ENCODE measurements around the gene NDUFAF8. TPM values are rescaled to one million over a fixed set of nuclear protein-coding genes. Genes with fewer than 3 reads are reported as not detected.

NDUFAF8 gene
- total RNA-seq, 1 donor from 2014 or later, result 31.6 TPM

DNA sequence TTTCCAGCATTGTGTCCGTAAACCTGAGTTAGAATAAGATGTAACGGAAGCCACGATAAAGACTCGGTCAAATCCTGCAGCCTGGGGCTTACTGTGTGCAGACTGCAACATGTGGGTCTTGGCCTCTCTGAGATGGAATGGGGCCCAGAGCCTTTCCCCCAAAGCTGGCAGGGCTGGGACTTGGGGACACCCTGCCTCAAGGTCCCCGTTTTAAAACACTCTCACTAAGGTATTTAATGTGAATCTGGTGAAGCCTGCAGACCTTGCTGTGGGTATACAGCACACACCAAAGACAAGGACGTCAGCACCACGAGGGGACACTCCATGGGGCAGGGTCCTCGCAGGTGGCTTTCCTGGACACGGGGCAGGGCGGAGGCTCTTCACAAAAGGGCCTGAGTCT is 2.1 kb downstream of the NDUFAF8 start:
- Histone ChIP-seq H3K36me3 (ENCODE audit: control insufficient read depth, insufficient read depth, low read length) (peaks cover 14% of the 10 kb centered on the region), H3K4me3 (ENCODE audit: low read depth, low read length) (no peak overlapping the region), H3K27me3 (ENCODE audit: control insufficient read depth, insufficient read depth, low read length) (no peaks in the 10 kb centered on the region)
- FAIRE-seq (no peak), DNase-seq (ENCODE audit: low read depth) (no peak)
- TF ChIP-seq CTCF (IDR thresholded peaks at IDR 0.05; ENCODE audit: insufficient read depth, low read length, severe bottlenecking), result no peak

DNA sequence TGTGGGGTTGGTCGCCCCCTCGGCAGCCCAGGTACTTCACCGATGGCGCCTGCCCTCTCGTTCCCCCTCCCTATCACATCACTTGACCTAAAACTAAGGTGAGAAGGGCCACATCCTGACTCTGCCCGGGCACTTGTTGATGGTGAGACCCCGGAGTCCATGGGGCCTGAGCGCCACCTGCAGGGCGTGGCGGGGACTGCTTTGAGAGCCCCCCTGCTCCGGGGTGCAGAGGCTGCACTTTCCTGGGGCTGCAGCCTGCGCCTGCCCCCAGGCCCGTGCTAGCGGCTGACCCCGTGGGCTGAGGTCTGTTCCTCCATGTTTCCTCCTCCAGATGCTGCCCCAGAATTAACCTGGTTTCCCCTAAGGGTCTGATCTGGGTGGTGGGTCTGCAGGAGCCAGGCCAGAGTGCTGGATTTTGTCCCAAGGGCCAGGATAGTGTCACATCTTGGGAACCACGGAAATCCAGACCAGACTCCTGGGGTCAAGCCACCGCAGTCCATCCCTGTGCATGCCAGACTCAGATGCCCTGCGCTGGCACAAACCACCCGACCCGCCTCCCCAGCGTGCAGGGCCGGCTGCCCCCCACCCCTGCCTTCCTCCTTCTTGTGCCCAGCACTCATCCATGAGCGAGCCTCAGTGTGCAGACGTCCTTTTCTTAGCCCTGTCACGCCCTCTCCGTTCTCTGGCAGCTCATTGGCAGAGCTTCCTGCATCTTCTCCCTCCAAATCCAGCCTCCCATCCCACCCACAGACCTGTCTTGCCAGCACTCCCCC is 2.7 kb downstream of the NDUFAF8 start:
- Histone ChIP-seq H3K4me3 (ENCODE audit: low read depth, low read length) (no peak overlapping the region), H3K27me3 (ENCODE audit: control insufficient read depth, insufficient read depth, low read length) (no peaks in the 10 kb centered on the region), H3K36me3 (ENCODE audit: control insufficient read depth, insufficient read depth, low read length) (peaks cover 14% of the 10 kb centered on the region)
- TF ChIP-seq CTCF (IDR thresholded peaks at IDR 0.05; ENCODE audit: insufficient read depth, low read length, severe bottlenecking), result peak; percentile 85
- DNase-seq (ENCODE audit: low read depth) (peak; percentile 15), FAIRE-seq (no peak)

DNA sequence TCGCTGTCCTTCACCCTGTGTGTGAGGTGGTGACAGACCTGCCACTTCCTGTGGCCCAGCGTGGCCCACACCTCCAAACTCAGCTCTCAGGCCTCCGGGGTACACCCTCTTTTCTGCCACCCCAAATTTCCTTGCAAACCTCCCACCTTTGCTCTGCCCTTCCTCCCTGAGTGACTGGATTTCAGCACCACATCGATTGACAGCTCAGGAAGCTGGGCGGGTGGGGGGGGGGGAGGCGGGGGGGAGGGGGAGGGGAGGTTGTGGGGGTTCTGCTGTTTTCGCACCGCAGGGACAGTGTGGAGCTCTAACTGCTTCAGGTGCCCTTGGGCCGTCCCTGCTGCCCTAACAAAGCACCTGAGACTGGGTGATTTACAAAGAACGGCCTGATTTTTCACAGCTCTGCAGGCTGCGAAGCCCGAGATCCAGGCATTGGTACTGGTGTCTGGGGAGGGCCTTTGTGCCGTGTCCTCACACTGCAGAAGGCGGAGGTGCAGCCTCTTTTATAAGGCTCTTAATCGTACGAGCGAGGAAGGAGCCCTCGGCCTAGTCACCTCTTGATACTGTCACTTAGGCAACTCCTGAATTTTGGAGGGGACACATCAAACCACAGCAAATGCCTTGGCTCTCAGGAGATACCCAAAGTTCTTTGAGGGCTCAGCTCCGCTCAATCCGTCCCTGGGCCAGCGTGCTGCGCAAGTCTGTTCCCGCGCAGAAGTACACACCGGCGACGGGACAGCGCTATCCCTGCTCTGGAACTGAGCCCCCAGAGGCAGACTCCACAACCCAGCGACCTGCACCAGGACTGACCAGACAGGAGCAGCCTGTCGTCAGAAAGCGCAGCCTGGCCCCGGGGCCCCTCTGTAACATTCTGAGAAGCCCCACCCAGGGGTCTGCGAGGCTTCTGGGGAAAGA is 3.6 kb downstream of the NDUFAF8 start:
- no peak for TF ChIP-seq CTCF (IDR thresholded peaks at IDR 0.05; ENCODE audit: insufficient read depth, low read length, severe bottlenecking)
- Histone ChIP-seq H3K36me3 (ENCODE audit: control insufficient read depth, insufficient read depth, low read length) (peaks cover 12% of the 10 kb centered on the region), H3K4me3 (ENCODE audit: low read depth, low read length) (no peak overlapping the region), H3K27me3 (ENCODE audit: control insufficient read depth, insufficient read depth, low read length) (no peaks in the 10 kb centered on the region)
- no peak for DNase-seq (ENCODE audit: low read depth)
- peak; percentile 66 for FAIRE-seq

DNA sequence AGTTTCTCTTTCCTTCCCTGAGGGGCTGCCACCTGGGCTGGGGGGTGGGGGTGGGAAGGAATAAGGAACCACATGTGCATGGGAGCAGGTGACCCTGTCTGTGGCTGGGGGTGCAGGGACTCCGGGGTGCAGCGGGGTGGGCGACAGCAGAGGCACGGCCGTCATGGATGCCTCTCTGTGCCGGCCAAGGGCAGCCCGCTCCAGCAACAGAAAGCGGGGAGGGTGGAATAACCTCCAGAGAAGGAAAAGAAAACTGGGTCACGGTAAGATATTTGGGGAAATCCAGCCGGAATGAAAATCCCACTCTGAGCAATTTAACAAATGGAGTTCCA is 4.2 kb downstream of the NDUFAF8 start:
- no peak for TF ChIP-seq CTCF (IDR thresholded peaks at IDR 0.05; ENCODE audit: insufficient read depth, low read length, severe bottlenecking)
- no peaks in the 10 kb centered on the region for H3K27me3 ChIP-seq (ENCODE audit: control insufficient read depth, insufficient read depth, low read length)
- FAIRE-seq (no peak), DNase-seq (ENCODE audit: low read depth) (no peak)
- H3K36me3 ChIP-seq (ENCODE audit: control insufficient read depth, insufficient read depth, low read length), result peaks cover 12% of the 10 kb centered on the region
- H3K4me3 ChIP-seq (ENCODE audit: low read depth, low read length), result no peak overlapping the region

DNA sequence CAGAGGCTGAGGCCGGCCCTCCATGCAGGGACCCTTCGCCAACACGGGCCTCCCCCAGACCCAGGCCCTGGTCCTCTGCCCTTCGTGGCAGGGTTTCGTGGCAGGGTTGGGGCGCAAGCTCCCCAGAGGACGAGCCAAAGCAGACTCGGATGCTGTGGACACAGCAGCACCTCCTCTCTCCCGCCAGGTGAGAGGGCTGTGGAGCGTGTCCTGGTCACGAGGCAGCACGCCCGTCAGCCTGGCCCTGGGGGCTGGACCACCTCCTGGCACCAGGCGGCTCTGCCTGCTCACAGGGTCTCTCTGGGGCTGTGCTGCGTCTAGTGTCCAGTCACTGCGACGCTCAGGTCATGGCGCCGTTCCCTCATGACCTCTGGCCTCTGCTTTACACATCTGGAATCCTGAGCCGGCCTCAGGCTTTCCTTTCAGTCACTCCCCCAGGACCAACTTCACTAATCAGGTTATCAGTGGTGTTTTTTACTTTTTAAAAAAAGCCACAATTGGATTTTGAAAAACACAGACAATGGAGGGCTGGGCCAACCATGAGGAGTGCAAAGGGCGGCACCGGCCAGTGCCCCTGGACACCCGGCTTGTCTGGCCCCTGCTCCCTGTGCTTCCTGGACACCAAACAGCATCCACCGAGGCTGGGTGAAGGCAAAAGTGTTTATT is 5.4 kb downstream of the NDUFAF8 start:
- DNase-seq (ENCODE audit: low read depth) (no peak), FAIRE-seq (no peak)
- H3K27me3 ChIP-seq (ENCODE audit: control insufficient read depth, insufficient read depth, low read length), result no peaks in the 10 kb centered on the region
- H3K4me3 ChIP-seq (ENCODE audit: low read depth, low read length), result no peak overlapping the region
- no peak for TF ChIP-seq CTCF (IDR thresholded peaks at IDR 0.05; ENCODE audit: insufficient read depth, low read length, severe bottlenecking)
- peaks cover 13% of the 10 kb centered on the region for H3K36me3 ChIP-seq (ENCODE audit: control insufficient read depth, insufficient read depth, low read length)

All from bronchial epithelial cell (primary cell).